CD14-positive monocyte (primary cell): ENCODE results near the gene TCHP. TPM values are rescaled to one million over a fixed set of nuclear protein-coding genes. Genes with fewer than 3 reads are reported as not detected.

Experiments used
- DNase-seq, 3 donors: peaks; one replicate each; pipeline ENCODE4 v3.0.0-alpha.2; 2011 to 2022
- H2AFZ ChIP-seq: 2 replicates; pipeline ENCODE4 v1.6.0; 2012; ENCODE audit warnings: mild to moderate bottlenecking, low read depth, low read length, inconsistent platforms; ENCODE audit not compliant: insufficient read depth, poor library complexity, severe bottlenecking
- H3K27ac ChIP-seq, 2 donors: 1 replicate in 1 of 2; 2 replicates in 1 of 2; pipeline ENCODE4 v1.5.1; 2012 to 2013; ENCODE audit warnings: low read length in 2 of 2, control low read depth in 1 of 2, inconsistent platforms in 1 of 2, low read depth in 1 of 2, mild to moderate bottlenecking in 1 of 2
- H3K27me3 ChIP-seq, 2 donors: one replicate each; pipeline versions ENCODE4 v1.6.0 to v1.6.1; 2011 to 2013; ENCODE audit warnings: low read length in 2 of 2; ENCODE audit not compliant: control insufficient read depth in 2 of 2, insufficient read depth in 2 of 2
- H3K36me3 ChIP-seq, 2 donors: replicated peaks in 1 of 2; 1 replicate in 1 of 2; 2 replicates in 1 of 2; pipeline versions ENCODE4 v1.5.1 to v1.6.1; 2012 to 2013; ENCODE audit warnings: low read length in 2 of 2, control low read depth in 1 of 2, inconsistent platforms in 1 of 2, mild to moderate bottlenecking in 1 of 2; ENCODE audit not compliant: insufficient read depth in 2 of 2, control insufficient read depth in 1 of 2
- H3K4me1 ChIP-seq, 2 donors: 1 replicate in 1 of 2; 2 replicates in 1 of 2; pipeline versions ENCODE4 v1.5.1 to v1.6.1; 2012 to 2013; ENCODE audit warnings: low read length in 2 of 2, control low read depth in 1 of 2, inconsistent platforms in 1 of 2, mild to moderate bottlenecking in 1 of 2, moderate library complexity in 1 of 2; ENCODE audit not compliant: insufficient read depth in 2 of 2, control insufficient read depth in 1 of 2
- H3K4me2 ChIP-seq: replicated peaks from 2 replicates; pipeline ENCODE3; 2012; ENCODE audit warnings: low read length, moderate library complexity, mild to moderate bottlenecking; ENCODE audit not compliant: poor library complexity, severe bottlenecking; ENCODE audit errors: extremely low read depth
- H3K4me3 ChIP-seq, 3 experiments: fragments of 200-600 bp in 1 of 3; sonication (generic) in 1 of 3; replicated peaks in 1 of 3; 1 replicate in 2 of 3; 2 replicates in 1 of 3; pipeline ENCODE4 v1.5.1; 2011 to 2013; ENCODE audit warnings: low read length in 3 of 3, mild to moderate bottlenecking in 3 of 3, control low read depth in 2 of 3, low read depth in 2 of 3, inconsistent platforms in 1 of 3, moderate library complexity in 1 of 3
- H3K79me2 ChIP-seq: 2 replicates; pipeline ENCODE4 v1.6.0; 2012; ENCODE audit warnings: mild to moderate bottlenecking, control low read depth, inconsistent platforms, low read length, moderate library complexity; ENCODE audit not compliant: insufficient read depth
- H3K9ac ChIP-seq: 2 replicates; pipeline ENCODE4 v1.6.0; 2017; ENCODE audit warnings: low read length, mild to moderate bottlenecking; ENCODE audit not compliant: insufficient read depth, poor library complexity, severe bottlenecking
- H3K9me3 ChIP-seq, 2 donors: replicated peaks in 1 of 2; 1 replicate in 1 of 2; 2 replicates in 1 of 2; pipeline versions ENCODE4 v1.5.1 to v1.6.1; 2012 to 2013; ENCODE audit warnings: low read length in 2 of 2, control low read depth in 1 of 2; ENCODE audit not compliant: control insufficient read depth in 1 of 2, insufficient read depth in 1 of 2
- H4K20me1 ChIP-seq: 2 replicates; pipeline ENCODE4 v1.6.0; 2012; ENCODE audit warnings: mild to moderate bottlenecking, low read length, control low read depth, moderate library complexity; ENCODE audit not compliant: insufficient read depth
- H3K27ac Mint-ChIP-seq, 7 donors: one replicate each; pipeline ENCODE4 v1.8.0; 2020; ENCODE audit warnings: mild to moderate bottlenecking in 7 of 7, mixed read lengths in 7 of 7, moderate library complexity in 6 of 7, inconsistent platforms in 2 of 7
- H3K27me3 Mint-ChIP-seq, 3 donors: one replicate each; pipeline ENCODE4 v1.8.0; 2021 to 2022; ENCODE audit warnings: low read depth in 3 of 3, mild to moderate bottlenecking in 3 of 3, mixed read lengths in 3 of 3, moderate library complexity in 3 of 3, inconsistent platforms in 1 of 3
- H3K36me3 Mint-ChIP-seq, 2 donors: one replicate each; pipeline ENCODE4 v1.8.0; 2020; ENCODE audit warnings: mixed read lengths in 2 of 2, inconsistent platforms in 1 of 2, mild to moderate bottlenecking in 1 of 2
- H3K4me1 Mint-ChIP-seq: one replicate; pipeline ENCODE4 v1.8.0; 2020; ENCODE audit warnings: mild to moderate bottlenecking, mixed read lengths
- H3K4me3 Mint-ChIP-seq, 2 donors: one replicate each; pipeline ENCODE4 v1.8.0; 2020; ENCODE audit warnings: mild to moderate bottlenecking in 2 of 2, mixed read lengths in 2 of 2, moderate library complexity in 1 of 2
- H3K9me3 Mint-ChIP-seq, 7 donors: one replicate each; pipeline ENCODE4 v1.8.0; 2020 to 2022; ENCODE audit warnings: mixed read lengths in 7 of 7, mild to moderate bottlenecking in 6 of 7, moderate library complexity in 6 of 7, inconsistent platforms in 2 of 7
- CTCF ChIP-seq: fragments of 200-600 bp; IDR thresholded peaks from one replicate; pipeline ENCODE4 v1.8.0; 2022; ENCODE audit warnings: antibody characterized with exemption, mild to moderate bottlenecking
- WGBS: methylation state at CpG from one replicate; pipeline ENCODE4 v1.1.5; 2013; ENCODE audit warnings: missing lambda C conversion rate; ENCODE audit not compliant: insufficient coverage; 5-methylcytosine and 5-hydroxymethylcytosine counted together
- intact Hi-C, 2 donors: fragments of 100-400 bp; cut with micrococcal nuclease; formaldehyde crosslinking; loops; one replicate each; pipeline versions ENCODE4 v1.15.0 to v1.15.1; 2023
- polyA plus RNA-seq, 3 donors: library from polyadenylated mRNA; depleted of rRNA in 1 of 3; unstranded in 2 of 3; stranded (reverse) in 1 of 3; fragments of 300-500 nt in 2 of 3; fragments of >200 nt in 1 of 3; fragmentation: Illumina TruSeq in 2 of 3; gene quantifications; 1 replicate in 2 of 3; 2 replicates in 1 of 3; pipeline ENCODE4 v1.2.3, GENCODE V29; 2012 to 2021

Gene TCHP
- polyA plus RNA-seq, 3 donors = 2.6 to 24.5 (median 7.3) TPM

DNA sequence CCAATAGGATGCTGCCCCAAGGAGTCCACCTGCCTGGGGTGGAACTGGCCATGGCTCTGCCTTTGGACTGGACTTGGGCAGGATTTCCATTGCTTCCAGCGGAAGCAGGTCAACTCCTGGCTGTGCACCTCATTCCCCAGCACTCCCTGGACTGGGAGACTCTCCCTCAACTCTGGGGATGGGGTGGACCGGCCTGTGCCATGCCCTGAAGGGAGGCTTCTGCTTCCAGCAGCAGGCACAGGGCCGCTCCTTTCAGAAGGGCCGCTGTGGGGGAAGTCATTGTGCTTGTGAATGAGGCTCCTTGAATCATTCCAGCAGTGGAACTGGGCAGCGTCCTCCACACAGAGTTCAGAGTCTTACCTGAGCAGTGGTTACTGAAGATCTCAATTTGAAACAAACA, 23.0 kb downstream of the TCHP start:
- 93% methylated on average over 3 of the region's 5 CpGs for WGBS
- no peaks in the 10 kb centered on the region for H3K4me1 ChIP-seq
- H3K79me2 ChIP-seq = no peaks in the 10 kb centered on the region
- no peak overlapping the region for H2AFZ ChIP-seq
- no peak overlapping the region for H3K4me2 ChIP-seq
- Mint-ChIP-seq H3K4me3 (no peak overlapping the region), H3K27me3 (no peaks in the 10 kb centered on the region), H3K9me3 (no peaks in the 10 kb centered on the region), H3K27ac (peak overlapping the region in 2 of 7 donors; percentile 43 to 52), H3K36me3 (peaks cover 54 to 87% of the 10 kb centered on the region in 2 donors), H3K4me1 (no peaks in the 10 kb centered on the region)
- DNase-seq = no peak
- peak overlapping the region in 1 of 2 donors; percentile 9 for H3K27ac ChIP-seq
- no peak overlapping the region for H3K4me3 ChIP-seq
- H3K36me3 ChIP-seq = peaks cover 69 to 95% of the 10 kb centered on the region in 2 donors
- intact Hi-C loops = no loop called here
- no peaks in the 10 kb centered on the region for H3K9me3 ChIP-seq
- no peak for TF ChIP-seq CTCF
- no peaks in the 10 kb centered on the region for H3K27me3 ChIP-seq
- H3K9ac ChIP-seq = no peak overlapping the region
- H4K20me1 ChIP-seq = peaks cover 7% of the 10 kb centered on the region

DNA sequence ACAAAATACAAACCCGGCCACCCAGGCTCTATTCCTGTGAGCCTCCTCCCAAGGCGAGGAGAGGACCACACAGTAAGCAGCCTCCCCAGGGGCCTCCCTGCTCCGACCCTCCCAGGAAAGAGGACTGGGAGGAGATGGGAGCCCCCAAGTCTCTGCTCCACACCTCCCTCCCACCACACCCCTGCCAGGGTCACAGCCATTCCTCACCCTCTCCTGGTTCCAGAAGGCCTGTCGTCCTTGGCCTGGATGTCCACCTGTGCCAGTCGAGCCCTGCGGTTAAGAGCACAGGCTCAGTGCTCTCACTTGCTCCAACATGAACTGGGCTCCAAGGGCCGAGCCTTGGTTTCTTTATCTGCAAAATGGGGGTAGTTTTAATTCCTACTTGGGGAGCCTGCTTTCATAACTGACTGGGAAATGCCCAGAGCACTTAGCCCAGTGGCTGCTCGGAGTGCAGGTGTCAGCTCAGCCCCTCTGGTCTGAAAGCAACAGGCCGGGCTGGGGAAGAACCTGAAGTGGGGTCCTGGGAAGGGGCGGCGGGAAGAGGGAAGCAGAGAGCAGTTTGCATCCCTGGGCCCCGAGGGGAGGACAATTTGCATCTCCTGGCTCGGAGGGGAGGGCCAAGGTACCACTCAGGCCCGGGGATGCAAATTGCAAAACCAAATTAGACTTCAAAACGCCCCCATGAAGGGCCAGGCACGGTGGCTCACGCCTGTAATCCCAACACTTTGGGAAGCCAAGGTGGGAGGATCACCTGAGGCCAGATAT, 23.6 kb downstream of the TCHP start:
- intact Hi-C loops = no loop called here
- H3K4me3 Mint-ChIP-seq = no peak overlapping the region
- H3K9me3 ChIP-seq = no peaks in the 10 kb centered on the region
- peaks cover 67 to 95% of the 10 kb centered on the region in 2 donors for H3K36me3 ChIP-seq
- H3K27me3 ChIP-seq = no peaks in the 10 kb centered on the region
- H2AFZ ChIP-seq = no peak overlapping the region
- WGBS = 97% methylated on average over 14 of the region's 17 CpGs
- H3K79me2 ChIP-seq = no peaks in the 10 kb centered on the region
- H3K36me3 Mint-ChIP-seq = peaks cover 56 to 87% of the 10 kb centered on the region in 2 donors
- H3K9ac ChIP-seq = no peak overlapping the region
- no peaks in the 10 kb centered on the region for H3K4me1 Mint-ChIP-seq
- no peak overlapping the region for H3K4me3 ChIP-seq
- H4K20me1 ChIP-seq = peaks cover 7% of the 10 kb centered on the region
- no peak for DNase-seq
- H3K9me3 Mint-ChIP-seq = no peaks in the 10 kb centered on the region
- no peak overlapping the region for H3K27ac ChIP-seq
- no peak overlapping the region for H3K4me2 ChIP-seq
- no peak for TF ChIP-seq CTCF
- H3K27ac Mint-ChIP-seq = peak overlapping the region in 2 of 7 donors; percentile 52 to 66
- H3K27me3 Mint-ChIP-seq = no peaks in the 10 kb centered on the region
- H3K4me1 ChIP-seq = no peaks in the 10 kb centered on the region
